Spleen (tissue), 11 donors: ENCODE results near the gene ASF1B. TPM values are rescaled to one million over a fixed set of nuclear protein-coding genes. Genes with fewer than 3 reads are reported as not detected.

Experiments used
- DNase-seq: peaks from one replicate; pipeline ENCODE4 v3.0.0-alpha.2; 2020
- H3K27ac ChIP-seq, 8 donors: fragments of 200-600 bp; sonication (generic) in 7 of 8; 1 replicate in 4 of 8; 2 replicates in 4 of 8; pipeline versions ENCODE4 v1.5.0 to v1.8.0; 2016 to 2021; ENCODE audit warnings: inconsistent platforms in 4 of 8, mild to moderate bottlenecking in 4 of 8, moderate library complexity in 1 of 8
- H3K27me3 ChIP-seq, 7 donors: fragments of 200-600 bp; sonication (generic) in 6 of 7; replicated peaks in 1 of 7; 1 replicate in 4 of 7; 2 replicates in 3 of 7; pipeline versions ENCODE4 v1.5.0 to v1.8.0; 2016 to 2021; ENCODE audit warnings: inconsistent platforms in 3 of 7, mild to moderate bottlenecking in 1 of 7
- H3K36me3 ChIP-seq, 6 donors: fragments of 200-600 bp; sonication (generic) in 5 of 6; 1 replicate in 4 of 6; 2 replicates in 2 of 6; pipeline versions ENCODE4 v1.5.0 to v1.8.0; 2016 to 2021; ENCODE audit warnings: inconsistent platforms in 2 of 6
- H3K4me1 ChIP-seq, 6 donors: fragments of 200-600 bp; sonication (generic) in 5 of 6; 1 replicate in 3 of 6; 2 replicates in 3 of 6; pipeline versions ENCODE4 v1.5.0 to v1.8.0; 2016 to 2021; ENCODE audit warnings: inconsistent platforms in 3 of 6
- H3K4me3 ChIP-seq, 8 donors: fragments of 200-600 bp; sonication (generic) in 7 of 8; 1 replicate in 4 of 8; 2 replicates in 4 of 8; pipeline versions ENCODE4 v1.5.0 to v1.8.0; 2016 to 2021; ENCODE audit warnings: inconsistent platforms in 4 of 8, mild to moderate bottlenecking in 4 of 8, moderate library complexity in 2 of 8
- H3K9me3 ChIP-seq, 8 donors: fragments of 200-600 bp; sonication (generic) in 7 of 8; 1 replicate in 4 of 8; 2 replicates in 4 of 8; pipeline versions ENCODE4 v1.5.0 to v1.8.0; 2016 to 2021; ENCODE audit warnings: inconsistent platforms in 4 of 8
- POLR2A ChIP-seq, 3 donors: fragments of 450-650 bp; IDR thresholded peaks; one replicate each; pipeline ENCODE4 v1.5.1; 2017; ENCODE audit warnings: antibody characterized with exemption in 3 of 3, mild to moderate bottlenecking in 1 of 3
- POLR2AphosphoS5 ChIP-seq, 3 donors: sonication (generic); formaldehyde crosslinking; IDR thresholded peaks; one replicate each; pipeline ENCODE4 v1.5.1; 2017; ENCODE audit warnings: antibody characterized with exemption in 3 of 3
- WGBS, 5 donors: extraction: QIAGEN DNeasy Blood & Tissue Kit in 3 of 5; methylation state at CpG; one replicate each; pipeline versions ENCODE4 v1.1.5 to v1.1.7; 2013 to 2018; 5-methylcytosine and 5-hydroxymethylcytosine counted together
- intact Hi-C: fragments of 100-400 bp; cut with DNase I; formaldehyde crosslinking; loops from one replicate; pipeline ENCODE4 v1.15.0; 2023; ENCODE audit warnings: low total_unique reads
- polyA plus RNA-seq, 3 donors: library from polyadenylated mRNA; stranded (reverse); fragments of 200-250 nt; gene quantifications; one replicate each; pipeline ENCODE4 v1.2.1, GENCODE V29; 2013
- total RNA-seq, 7 donors: library from RNA; depleted of rRNA in 3 of 7; stranded (reverse); fragments of >200 nt in 3 of 7; fragmentation: NEBNext Ultra II Directional in 4 of 7; extraction: Animal tissue kit (Norgen Biotek cat#: 25700) in 4 of 7; gene quantifications; one replicate each; pipeline versions ENCODE4 v1.1.0 to v1.2.1, GENCODE V29; 2016 to 2021
- TF ChIP-seq, protein P1 (sequence below), 11 experiments: fragments of 200-600 bp in 7 of 11; fragments of 450-650 bp in 4 of 11; sonication (generic) in 4 of 11; IDR thresholded peaks in 8 of 11; conservative IDR thresholded peaks in 3 of 11; 1 replicate in 7 of 11; 2 replicates in 4 of 11; pipeline versions ENCODE4 v1.4.0 to v1.8.0; 2016 to 2021; ENCODE audit warnings: antibody characterized with exemption in 11 of 11, inconsistent platforms in 4 of 11, mild to moderate bottlenecking in 1 of 11
- donor health status: healthy with polysubstance abuse.
- donor health status: DM: no; HTN: no; CAD: no; lungs with moderate emphysema.
- donor health status: DM: no; HTN: no; CAD: no.
- donor health status: Bipolar disorder and iron deficiency.
- donor health status: healthy.
- donor health status: DM: no; HTN: no; CAD: no.
- donor health status: DM: yes; HTN: yes; CAD: no.

The ASF1B gene
- total and polyA plus RNA-seq, 10 donors: 3.8 to 24.8 (median 8.6) TPM

DNA sequence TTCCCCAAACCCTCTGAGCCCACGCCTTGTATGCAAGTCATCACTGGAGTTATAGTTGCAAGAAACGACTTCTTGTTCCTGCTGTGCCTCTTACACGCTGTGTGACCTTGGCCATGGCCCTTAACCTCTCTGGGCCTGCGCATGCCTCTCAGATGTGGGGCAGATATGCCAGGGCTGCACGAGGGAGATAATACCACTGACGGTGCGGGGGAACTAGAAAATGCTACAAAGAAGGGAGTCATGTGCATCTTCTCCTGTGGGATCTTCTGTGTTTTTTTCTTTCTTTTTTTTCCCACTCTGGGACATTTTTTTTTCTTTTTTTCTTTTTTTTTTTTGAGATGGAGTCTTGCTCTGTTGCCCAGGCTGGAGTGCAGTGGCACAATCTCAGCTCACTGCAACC is 41.5 kb downstream of the ASF1B start:
- Histone ChIP-seq H3K27ac (peak overlapping the region in 1 of 8 donors; percentile 33), H3K4me1 (peaks cover 0 to 25% (median 15%) of the 10 kb centered on the region in 6 donors), H3K27me3 (no peaks in the 10 kb centered on the region), H3K4me3 (no peak overlapping the region), H3K9me3 (peaks cover 0 to 14% (median 11%) of the 10 kb centered on the region in 8 donors), H3K36me3 (peaks cover 0 to 59% (median 32%) of the 10 kb centered on the region in 6 donors)
- no peak for DNase-seq
- 69 to 83% (median 72%) methylated on average over 7 of the region's 7 CpGs for WGBS, 5 donors
- TF ChIP-seq POLR2AphosphoS5 (IDR thresholded peaks at IDR 0.05) (peak in 2 of 3 donors; percentile 58 to 64), POLR2A (IDR thresholded peaks at IDR 0.05) (no peak)
- TF ChIP-seq, protein P1, sequence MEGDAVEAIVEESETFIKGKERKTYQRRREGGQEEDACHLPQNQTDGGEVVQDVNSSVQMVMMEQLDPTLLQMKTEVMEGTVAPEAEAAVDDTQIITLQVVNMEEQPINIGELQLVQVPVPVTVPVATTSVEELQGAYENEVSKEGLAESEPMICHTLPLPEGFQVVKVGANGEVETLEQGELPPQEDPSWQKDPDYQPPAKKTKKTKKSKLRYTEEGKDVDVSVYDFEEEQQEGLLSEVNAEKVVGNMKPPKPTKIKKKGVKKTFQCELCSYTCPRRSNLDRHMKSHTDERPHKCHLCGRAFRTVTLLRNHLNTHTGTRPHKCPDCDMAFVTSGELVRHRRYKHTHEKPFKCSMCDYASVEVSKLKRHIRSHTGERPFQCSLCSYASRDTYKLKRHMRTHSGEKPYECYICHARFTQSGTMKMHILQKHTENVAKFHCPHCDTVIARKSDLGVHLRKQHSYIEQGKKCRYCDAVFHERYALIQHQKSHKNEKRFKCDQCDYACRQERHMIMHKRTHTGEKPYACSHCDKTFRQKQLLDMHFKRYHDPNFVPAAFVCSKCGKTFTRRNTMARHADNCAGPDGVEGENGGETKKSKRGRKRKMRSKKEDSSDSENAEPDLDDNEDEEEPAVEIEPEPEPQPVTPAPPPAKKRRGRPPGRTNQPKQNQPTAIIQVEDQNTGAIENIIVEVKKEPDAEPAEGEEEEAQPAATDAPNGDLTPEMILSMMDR (IDR thresholded peaks at IDR 0.05 in 8 of 11, conservative IDR thresholded peaks at IDR 0.05 in 3 of 11): no peak
- intact Hi-C loops: no loop called here

DNA sequence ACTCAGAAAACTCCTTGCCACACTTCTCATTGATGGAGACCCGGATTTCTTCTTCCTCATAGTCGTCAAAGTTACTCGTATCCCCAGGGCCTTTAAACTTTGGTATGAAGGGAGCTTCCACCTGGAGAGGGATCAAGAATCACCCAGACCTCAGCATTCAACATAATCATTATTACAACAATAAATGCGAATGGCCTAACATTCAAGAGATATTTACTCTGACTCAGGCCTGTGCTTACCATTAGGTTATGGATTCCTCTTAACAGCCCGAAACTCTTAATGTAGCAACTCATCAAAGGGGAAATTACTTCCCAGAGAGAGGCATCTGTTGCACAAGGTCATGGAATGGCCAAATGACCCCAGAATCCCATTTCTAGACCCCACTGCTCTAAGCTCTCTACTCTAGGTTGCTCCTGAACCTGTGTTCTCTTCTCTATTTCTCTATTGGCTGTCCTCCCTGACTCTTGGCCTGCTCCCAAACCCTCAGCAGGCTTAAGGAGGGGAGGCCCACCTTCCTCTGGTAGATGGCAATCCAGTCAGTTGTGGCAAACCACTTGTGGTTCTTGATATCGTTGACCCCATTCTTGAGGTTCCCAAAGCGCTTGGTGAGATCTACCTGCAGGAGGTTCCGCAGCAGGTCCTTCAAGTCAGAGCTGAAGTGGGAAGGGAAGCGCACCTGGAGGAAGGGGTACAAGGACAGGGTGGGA is 43.1 kb downstream of the ASF1B start:
- Histone ChIP-seq H3K4me3 (no peak overlapping the region), H3K36me3 (peaks cover 0 to 52% (median 26%) of the 10 kb centered on the region in 6 donors), H3K27me3 (no peaks in the 10 kb centered on the region), H3K27ac (no peak overlapping the region), H3K9me3 (peaks cover 0 to 14% (median 11%) of the 10 kb centered on the region in 8 donors), H3K4me1 (peaks cover 0 to 39% (median 23%) of the 10 kb centered on the region in 6 donors)
- DNase-seq: no peak
- TF ChIP-seq, protein P1 (IDR thresholded peaks at IDR 0.05 in 8 of 11, conservative IDR thresholded peaks at IDR 0.05 in 3 of 11): no peak
- TF ChIP-seq POLR2AphosphoS5 (IDR thresholded peaks at IDR 0.05): peak in 2 of 3 donors; percentile 21 to 25
- intact Hi-C loops: no loop called here
- 88 to 95% (median 93%) methylated on average over 9 of the region's 9 CpGs for WGBS, 5 donors

DNA sequence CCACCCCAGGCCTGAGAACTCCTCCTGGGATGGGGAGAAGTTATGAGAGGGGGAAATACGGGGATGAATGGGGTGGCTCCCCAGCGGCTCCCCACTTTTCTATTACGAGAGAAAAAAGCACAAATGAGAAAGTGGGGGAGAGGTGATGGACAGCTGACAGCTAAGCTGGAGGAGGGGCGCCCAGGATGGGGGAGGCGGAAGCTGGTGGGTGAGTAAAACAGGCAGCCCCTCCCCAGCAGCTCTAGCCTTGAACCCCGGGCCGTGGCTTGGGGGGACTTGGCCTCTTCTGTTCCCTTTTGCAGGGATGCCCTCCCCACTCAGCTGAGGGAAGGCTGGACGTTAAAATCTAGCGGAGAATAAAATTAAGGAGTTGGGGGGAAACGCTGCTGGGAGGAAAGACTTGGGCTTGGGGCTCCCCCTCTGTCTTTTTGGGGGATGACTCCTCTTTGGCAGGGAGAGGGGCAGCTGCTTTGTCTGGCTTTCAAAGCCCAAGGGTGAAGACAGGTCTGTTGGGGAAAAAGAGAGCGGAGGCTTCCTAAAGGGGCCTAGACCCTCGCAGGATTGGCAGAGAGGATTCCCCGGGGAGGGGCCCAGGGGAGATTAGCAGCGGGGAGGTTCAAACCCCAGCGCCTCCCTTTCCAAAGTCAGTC is 44.5 kb downstream of the ASF1B start:
- intact Hi-C loops: no loop called here
- TF ChIP-seq POLR2AphosphoS5 (IDR thresholded peaks at IDR 0.05): no peak
- TF ChIP-seq, protein P1 (IDR thresholded peaks at IDR 0.05 in 8 of 11, conservative IDR thresholded peaks at IDR 0.05 in 3 of 11): no peak
- TF ChIP-seq POLR2A (IDR thresholded peaks at IDR 0.05): no peak
- Histone ChIP-seq H3K27me3 (no peaks in the 10 kb centered on the region), H3K36me3 (peaks cover 0 to 47% (median 14%) of the 10 kb centered on the region in 6 donors), H3K27ac (peak overlapping the region; percentile 93 to 99 (median 96)), H3K4me3 (peak overlapping the region; percentile 76 to 96 (median 85)), H3K4me1 (peaks cover 0 to 40% (median 23%) of the 10 kb centered on the region in 6 donors), H3K9me3 (peaks cover 0 to 14% (median 11%) of the 10 kb centered on the region in 8 donors)
- DNase-seq: peak; percentile 88
- 8 to 13% (median 10%) methylated on average over 15 of the region's 15 CpGs for WGBS, 5 donors
